GM06990 (cell line): ENCODE measurements around the gene KAT6B.
"Not testable (repeated sequence)": the region's sequence is repeated elsewhere in the genome, so short reads cannot be mapped to it uniquely, and the experiment has no call there.

ENCODE experiments used
- DNase-seq: peaks from one replicate; pipeline ENCODE4 v3.0.0-alpha.2; 2011; ENCODE audit not compliant: insufficient read length; ENCODE audit errors: extremely low read depth
- H3K27me3 ChIP-seq: replicated peaks from 2 replicates; pipeline ENCODE4 v1.6.0; 2011; ENCODE audit warnings: low read length; ENCODE audit not compliant: control insufficient read depth, insufficient read depth
- H3K36me3 ChIP-seq: 2 replicates; pipeline ENCODE4 v1.5.1; 2011; ENCODE audit warnings: low read length; ENCODE audit not compliant: control insufficient read depth, insufficient read depth
- H3K4me3 ChIP-seq: replicated peaks from 2 replicates; pipeline ENCODE4 v1.5.1; 2011; ENCODE audit warnings: low read depth, mild to moderate bottlenecking, control low read depth, low read length
- TF ChIP-seq, protein P1 (sequence below): IDR thresholded peaks from 2 replicates; pipeline ENCODE4 v1.5.1; 2011; ENCODE audit warnings: low read length, control low read depth, mild to moderate bottlenecking, inconsistent platforms; ENCODE audit not compliant: insufficient read depth, poor library complexity, severe bottlenecking

Gene KAT6B

DNA sequence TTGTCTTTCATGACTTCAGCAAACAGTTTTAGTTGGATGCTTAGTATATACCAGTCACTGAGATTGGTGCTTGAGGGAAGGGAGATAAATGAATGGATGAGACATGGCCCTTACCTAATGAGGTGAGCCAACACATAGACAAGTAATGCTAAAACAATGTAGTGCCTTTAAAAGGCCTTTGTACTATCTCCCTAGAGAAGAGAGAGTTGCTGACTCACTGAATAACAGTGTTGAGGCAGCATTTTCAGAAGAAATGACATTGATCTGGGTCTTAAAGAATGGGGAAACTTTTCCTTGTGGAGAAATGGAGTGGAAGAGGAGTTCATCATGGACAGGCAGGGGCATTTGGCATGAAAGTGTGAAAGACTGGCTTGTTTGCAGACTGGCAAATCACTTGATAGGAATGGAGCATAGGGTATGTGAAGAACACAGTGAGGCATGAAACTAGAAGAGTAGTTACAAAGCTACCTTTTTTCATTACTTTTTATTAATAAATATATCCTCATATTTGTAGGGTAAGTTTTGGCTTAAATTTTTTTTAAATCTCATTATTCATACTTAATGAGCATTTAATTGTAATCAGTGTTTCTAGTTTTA is 91.2 kb downstream of the KAT6B start:
- H3K27me3 ChIP-seq: no peaks in the 10 kb centered on the region
- no peak for DNase-seq
- H3K4me3 ChIP-seq: no peak overlapping the region
- TF ChIP-seq, protein P1, sequence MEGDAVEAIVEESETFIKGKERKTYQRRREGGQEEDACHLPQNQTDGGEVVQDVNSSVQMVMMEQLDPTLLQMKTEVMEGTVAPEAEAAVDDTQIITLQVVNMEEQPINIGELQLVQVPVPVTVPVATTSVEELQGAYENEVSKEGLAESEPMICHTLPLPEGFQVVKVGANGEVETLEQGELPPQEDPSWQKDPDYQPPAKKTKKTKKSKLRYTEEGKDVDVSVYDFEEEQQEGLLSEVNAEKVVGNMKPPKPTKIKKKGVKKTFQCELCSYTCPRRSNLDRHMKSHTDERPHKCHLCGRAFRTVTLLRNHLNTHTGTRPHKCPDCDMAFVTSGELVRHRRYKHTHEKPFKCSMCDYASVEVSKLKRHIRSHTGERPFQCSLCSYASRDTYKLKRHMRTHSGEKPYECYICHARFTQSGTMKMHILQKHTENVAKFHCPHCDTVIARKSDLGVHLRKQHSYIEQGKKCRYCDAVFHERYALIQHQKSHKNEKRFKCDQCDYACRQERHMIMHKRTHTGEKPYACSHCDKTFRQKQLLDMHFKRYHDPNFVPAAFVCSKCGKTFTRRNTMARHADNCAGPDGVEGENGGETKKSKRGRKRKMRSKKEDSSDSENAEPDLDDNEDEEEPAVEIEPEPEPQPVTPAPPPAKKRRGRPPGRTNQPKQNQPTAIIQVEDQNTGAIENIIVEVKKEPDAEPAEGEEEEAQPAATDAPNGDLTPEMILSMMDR: no peak
- no peaks in the 10 kb centered on the region for H3K36me3 ChIP-seq

DNA sequence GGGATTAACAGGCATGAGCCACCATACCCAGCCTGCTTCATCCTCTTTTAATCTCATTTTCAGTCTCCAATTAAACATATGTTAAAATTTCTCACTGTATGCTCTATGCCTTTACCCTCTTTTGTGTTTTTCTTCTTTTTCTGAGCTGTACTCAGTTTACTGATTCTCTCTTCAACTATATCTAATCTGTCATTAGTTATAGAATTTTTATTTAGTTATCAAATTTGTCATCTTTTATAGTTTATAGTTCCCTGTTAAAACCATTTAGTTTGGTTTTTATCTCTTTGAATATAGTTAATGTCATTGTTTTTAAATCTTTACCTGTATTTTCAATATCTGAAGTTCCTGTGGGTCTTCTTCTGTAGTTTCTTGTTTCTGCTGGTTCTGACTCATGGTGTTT is 93.3 kb downstream of the KAT6B start:
- Histone ChIP-seq H3K4me3 (no peak overlapping the region), H3K36me3 (no peaks in the 10 kb centered on the region), H3K27me3 (no peaks in the 10 kb centered on the region)
- no peak for DNase-seq
- TF ChIP-seq, protein P1: no peak

DNA sequence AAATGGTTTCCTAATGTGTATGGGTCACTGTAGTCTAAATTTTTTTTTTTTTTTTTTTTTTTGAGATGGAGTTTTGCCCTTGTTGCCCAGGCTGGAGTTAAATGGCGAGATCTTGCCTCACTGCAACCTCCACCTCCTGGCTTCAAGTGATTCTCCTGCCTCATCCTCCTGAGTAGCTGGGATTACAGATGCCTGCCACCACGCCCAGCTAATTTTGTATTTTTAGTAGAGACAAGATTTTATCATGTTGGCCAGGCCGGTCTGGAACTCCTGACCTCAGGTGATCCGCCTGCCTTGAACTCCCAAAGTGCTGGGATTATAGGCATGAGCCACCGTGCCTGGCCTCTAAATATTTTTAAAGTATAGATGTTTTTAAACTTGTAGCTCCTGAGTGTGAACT is 94.7 kb downstream of the KAT6B start:
- H3K36me3 ChIP-seq, DNase-seq, H3K27me3 ChIP-seq, H3K4me3 ChIP-seq: not testable (repeated sequence)

DNA sequence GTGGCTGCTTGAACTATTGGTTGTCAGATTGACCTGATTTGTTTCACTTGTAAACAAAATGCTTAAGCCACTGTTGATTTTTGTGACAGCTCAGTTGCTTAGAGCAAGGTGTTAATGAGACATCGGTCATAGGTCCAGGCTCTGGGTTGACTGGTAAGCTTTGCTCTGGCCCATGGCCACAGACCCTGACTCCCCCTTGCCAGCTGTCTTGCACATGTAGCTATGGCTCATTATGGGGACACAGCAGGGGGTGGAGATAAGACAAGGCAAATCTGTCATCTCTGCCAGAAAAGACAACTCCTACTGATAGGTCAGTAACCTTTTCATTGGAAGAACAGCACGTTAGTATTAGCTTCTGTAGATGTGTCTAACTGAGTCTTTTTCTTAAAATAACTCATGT is 95.3 kb downstream of the KAT6B start:
- no peaks in the 10 kb centered on the region for H3K36me3 ChIP-seq
- no peak for DNase-seq
- H3K4me3 ChIP-seq: no peak overlapping the region
- no peaks in the 10 kb centered on the region for H3K27me3 ChIP-seq
- TF ChIP-seq, protein P1: no peak

DNA sequence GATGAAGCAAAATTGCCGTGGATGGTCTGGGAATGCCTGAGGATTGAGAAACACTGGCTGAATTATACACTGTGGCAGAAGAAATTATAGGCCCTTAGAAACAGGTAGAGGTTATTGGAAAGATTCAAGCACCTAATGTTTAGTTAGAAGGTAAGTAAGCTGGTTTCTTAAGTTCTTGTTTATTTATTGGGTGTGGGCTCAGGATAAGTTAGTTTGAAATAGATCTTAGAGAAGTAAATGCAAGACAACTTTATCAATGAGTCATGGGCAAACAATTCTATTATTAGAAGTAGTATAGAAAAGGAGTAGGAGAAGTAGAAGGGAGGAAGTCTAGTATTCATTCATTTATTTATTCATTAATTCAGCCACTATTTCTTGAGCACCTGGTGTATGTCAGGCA is 96.5 kb downstream of the KAT6B start:
- DNase-seq: no peak
- Histone ChIP-seq H3K36me3 (no peaks in the 10 kb centered on the region), H3K27me3 (no peaks in the 10 kb centered on the region), H3K4me3 (no peak overlapping the region)
- TF ChIP-seq, protein P1: no peak

DNA sequence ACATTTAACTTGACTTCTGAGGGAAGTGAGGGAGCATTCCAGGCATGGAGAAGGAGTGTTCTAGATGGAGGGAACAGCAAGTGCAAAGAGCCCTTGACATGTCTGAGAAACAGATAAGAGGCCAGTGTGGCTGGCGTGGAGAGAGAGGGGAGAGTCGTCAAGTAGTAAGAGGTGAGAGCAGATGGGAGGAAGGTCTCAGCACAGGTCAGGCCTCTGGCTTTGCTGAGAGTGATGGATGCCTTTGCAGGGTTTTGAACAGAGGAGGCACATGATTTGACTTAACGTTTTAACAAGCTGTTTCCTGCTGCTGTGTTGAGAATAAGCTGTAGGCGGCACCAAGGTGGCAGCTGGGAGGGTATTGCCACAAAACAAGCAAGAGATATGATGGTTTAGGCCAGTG is 97.2 kb downstream of the KAT6B start:
- no peaks in the 10 kb centered on the region for H3K27me3 ChIP-seq
- DNase-seq: no peak
- TF ChIP-seq, protein P1: no peak

More for the DNA sequence above, 97.2 kb downstream of the KAT6B start:
- no peaks in the 10 kb centered on the region for H3K36me3 ChIP-seq
- H3K4me3 ChIP-seq: no peak overlapping the region
